Nephron progenitor cell (in vitro differentiated cells): ENCODE data around the gene METAP2.

Experiments used
- DNase-seq: peaks from one replicate; pipeline ENCODE4 v3.0.0; 2021
- H3K27ac Mint-ChIP-seq: 2 replicates; pipeline ENCODE4 v1.8.0; 2021; ENCODE audit warnings: mild to moderate bottlenecking, moderate library complexity, mixed read lengths
- H3K27me3 Mint-ChIP-seq: 2 replicates; pipeline ENCODE4 v1.8.0; 2021; ENCODE audit warnings: mild to moderate bottlenecking, low read depth, mixed read lengths; ENCODE audit not compliant: poor library complexity
- H3K36me3 Mint-ChIP-seq: 2 replicates; pipeline ENCODE4 v1.8.0; 2021; ENCODE audit warnings: low read depth, mixed read lengths
- H3K4me1 Mint-ChIP-seq: 2 replicates; pipeline ENCODE4 v1.8.0; 2021; ENCODE audit warnings: mixed read lengths
- H3K4me3 Mint-ChIP-seq: 2 replicates; pipeline ENCODE4 v1.8.0; 2021; ENCODE audit warnings: mild to moderate bottlenecking, moderate library complexity, mixed read lengths
- H3K9me3 Mint-ChIP-seq: 2 replicates; pipeline ENCODE4 v1.8.0; 2021; ENCODE audit warnings: mild to moderate bottlenecking, moderate library complexity, mixed read lengths
- CTCF ChIP-seq: fragments of 200-600 bp; sonication (generic); IDR thresholded peaks from 2 replicates; pipeline ENCODE4 v1.5.0; 2021; ENCODE audit warnings: antibody characterized with exemption

METAP2 gene

GRCh38 chr12:95495433-95495832 lies 21.5 kb downstream of the METAP2 start:
- peaks cover 77% of the 10 kb centered on the region for H3K36me3 Mint-ChIP-seq
- TF ChIP-seq CTCF = no peak
- H3K4me3 Mint-ChIP-seq = no peak overlapping the region
- H3K27ac Mint-ChIP-seq = no peak overlapping the region
- H3K9me3 Mint-ChIP-seq = peaks cover 29% of the 10 kb centered on the region
- no peaks in the 10 kb centered on the region for H3K27me3 Mint-ChIP-seq
- no peaks in the 10 kb centered on the region for H3K4me1 Mint-ChIP-seq
- DNase-seq = no peak

DNA sequence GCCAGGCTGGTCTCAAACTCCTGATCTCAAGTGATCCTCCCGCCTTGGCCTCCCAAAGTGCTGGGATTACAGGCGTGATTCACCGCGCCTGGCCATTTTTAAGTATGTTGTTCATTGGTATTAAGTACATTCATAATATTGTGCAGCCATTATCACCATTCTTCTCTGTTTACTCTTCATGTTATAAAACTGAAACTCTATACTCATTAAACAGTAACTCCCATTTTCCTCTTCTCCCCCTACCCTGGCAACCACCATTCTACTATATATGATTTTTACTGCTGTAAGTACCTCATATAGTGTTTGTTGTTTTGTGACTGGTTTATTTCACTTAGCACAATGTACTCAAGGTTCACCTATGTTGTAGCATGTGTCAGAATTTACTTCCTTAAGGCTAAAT lies 23.1 kb downstream of the METAP2 start:
- H3K27me3 Mint-ChIP-seq = no peaks in the 10 kb centered on the region
- H3K4me3 Mint-ChIP-seq = no peak overlapping the region
- H3K9me3 Mint-ChIP-seq = peaks cover 29% of the 10 kb centered on the region
- H3K4me1 Mint-ChIP-seq = no peaks in the 10 kb centered on the region
- TF ChIP-seq CTCF = no peak
- peaks cover 71% of the 10 kb centered on the region for H3K36me3 Mint-ChIP-seq
- no peak for DNase-seq
- H3K27ac Mint-ChIP-seq = no peak overlapping the region

DNA sequence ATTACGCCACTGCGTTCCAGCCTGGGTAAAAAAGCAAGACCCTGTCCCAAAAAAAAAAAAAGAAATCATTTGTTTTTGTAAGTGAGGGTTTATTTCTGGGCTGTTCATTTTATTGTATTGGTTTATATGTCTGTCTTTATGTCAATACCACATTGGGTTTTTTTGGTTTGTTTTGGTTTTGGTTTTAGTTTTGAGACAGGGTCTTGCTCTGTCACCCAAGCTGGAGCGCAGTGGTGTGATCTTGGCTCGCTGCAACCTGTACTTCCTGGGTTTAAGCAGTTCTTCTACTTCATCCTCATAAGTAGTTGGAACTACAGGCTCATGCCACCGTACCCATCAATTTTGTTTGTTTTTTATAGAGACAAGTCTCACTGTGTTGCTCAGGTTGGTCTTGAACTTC lies 25.0 kb downstream of the METAP2 start:
- Mint-ChIP-seq H3K36me3 (peaks cover 85% of the 10 kb centered on the region), H3K27ac (no peak overlapping the region), H3K9me3 (peaks cover 29% of the 10 kb centered on the region), H3K4me1 (no peaks in the 10 kb centered on the region), H3K4me3 (no peak overlapping the region), H3K27me3 (no peaks in the 10 kb centered on the region)
- no peak for DNase-seq
- TF ChIP-seq CTCF = no peak

- H3K4me1 Mint-ChIP-seq = no peaks in the 10 kb centered on the region
- H3K9me3 Mint-ChIP-seq = peaks cover 29% of the 10 kb centered on the region
- H3K4me3 Mint-ChIP-seq = no peak overlapping the region
- peaks cover 89% of the 10 kb centered on the region for H3K36me3 Mint-ChIP-seq
- H3K27me3 Mint-ChIP-seq = no peaks in the 10 kb centered on the region
- peak overlapping the region; percentile 15 for H3K27ac Mint-ChIP-seq
- no peak for DNase-seq
- TF ChIP-seq CTCF = no peak
These were observed 25.8 kb downstream of the METAP2 start for GRCh38 chr12:95499772-95500171.

DNA sequence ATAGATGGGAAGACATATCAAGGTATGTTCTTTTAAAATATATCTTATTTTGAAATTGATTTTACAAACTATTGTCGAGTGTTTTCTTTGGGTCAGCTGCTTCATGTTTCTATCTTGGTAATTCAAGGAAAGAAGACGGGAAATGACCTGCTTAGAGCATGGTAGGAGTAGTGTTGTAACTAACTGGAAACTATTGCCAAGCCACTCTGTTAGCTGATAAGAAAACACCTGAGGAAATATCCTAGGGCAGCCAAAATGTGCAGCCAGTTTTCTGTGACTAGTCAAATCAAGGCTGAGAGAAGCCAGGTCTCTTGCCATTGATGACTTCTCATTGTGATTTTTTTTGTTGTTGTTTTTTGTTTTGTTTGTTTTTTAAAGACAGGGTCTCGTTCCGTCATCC lies 30.2 kb downstream of the METAP2 start:
- Mint-ChIP-seq H3K27me3 (no peaks in the 10 kb centered on the region), H3K9me3 (peaks cover 10% of the 10 kb centered on the region), H3K36me3 (peaks cover 78% of the 10 kb centered on the region), H3K4me3 (no peak overlapping the region), H3K4me1 (no peaks in the 10 kb centered on the region), H3K27ac (peak overlapping the region; percentile 85)
- TF ChIP-seq CTCF = no peak
- no peak for DNase-seq

DNA sequence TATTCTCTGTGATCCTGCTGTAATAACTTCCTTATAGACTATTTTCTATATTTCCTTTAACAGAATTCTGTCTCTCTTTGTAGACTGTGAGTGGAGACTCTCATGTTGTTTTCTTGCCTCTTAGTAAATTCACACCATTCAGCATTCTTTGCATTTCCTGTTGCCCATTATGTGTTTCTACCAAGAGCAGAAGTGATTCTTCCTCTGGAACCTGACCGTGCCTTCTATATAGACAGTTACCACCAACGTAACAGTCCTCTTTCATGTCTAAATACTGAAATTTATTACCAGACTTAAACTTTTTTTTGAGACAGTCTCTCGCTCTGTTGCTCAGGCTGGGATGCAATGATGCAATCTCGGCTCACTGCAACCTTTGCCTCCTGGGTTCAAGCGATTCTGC lies 31.1 kb downstream of the METAP2 start:
- no peak overlapping the region for H3K4me3 Mint-ChIP-seq
- no peak for TF ChIP-seq CTCF
- H3K36me3 Mint-ChIP-seq = peaks cover 75% of the 10 kb centered on the region
- no peaks in the 10 kb centered on the region for H3K27me3 Mint-ChIP-seq
- H3K4me1 Mint-ChIP-seq = no peaks in the 10 kb centered on the region
- peaks cover 3% of the 10 kb centered on the region for H3K9me3 Mint-ChIP-seq
- DNase-seq = no peak
- H3K27ac Mint-ChIP-seq = peak overlapping the region; percentile 85
